Measurements from ENCODE around the gene PSMC3. TPM values are rescaled to one million over a fixed set of nuclear protein-coding genes. Genes with fewer than 3 reads are reported as not detected.

PSMC3 gene
- total and polyA plus RNA-seq, 9 of the 15 experiments (the other 6 are each of a cell fraction or from before 2014, with no cell fraction given), result 44.3 to 324 (median 240) TPM

DNA sequence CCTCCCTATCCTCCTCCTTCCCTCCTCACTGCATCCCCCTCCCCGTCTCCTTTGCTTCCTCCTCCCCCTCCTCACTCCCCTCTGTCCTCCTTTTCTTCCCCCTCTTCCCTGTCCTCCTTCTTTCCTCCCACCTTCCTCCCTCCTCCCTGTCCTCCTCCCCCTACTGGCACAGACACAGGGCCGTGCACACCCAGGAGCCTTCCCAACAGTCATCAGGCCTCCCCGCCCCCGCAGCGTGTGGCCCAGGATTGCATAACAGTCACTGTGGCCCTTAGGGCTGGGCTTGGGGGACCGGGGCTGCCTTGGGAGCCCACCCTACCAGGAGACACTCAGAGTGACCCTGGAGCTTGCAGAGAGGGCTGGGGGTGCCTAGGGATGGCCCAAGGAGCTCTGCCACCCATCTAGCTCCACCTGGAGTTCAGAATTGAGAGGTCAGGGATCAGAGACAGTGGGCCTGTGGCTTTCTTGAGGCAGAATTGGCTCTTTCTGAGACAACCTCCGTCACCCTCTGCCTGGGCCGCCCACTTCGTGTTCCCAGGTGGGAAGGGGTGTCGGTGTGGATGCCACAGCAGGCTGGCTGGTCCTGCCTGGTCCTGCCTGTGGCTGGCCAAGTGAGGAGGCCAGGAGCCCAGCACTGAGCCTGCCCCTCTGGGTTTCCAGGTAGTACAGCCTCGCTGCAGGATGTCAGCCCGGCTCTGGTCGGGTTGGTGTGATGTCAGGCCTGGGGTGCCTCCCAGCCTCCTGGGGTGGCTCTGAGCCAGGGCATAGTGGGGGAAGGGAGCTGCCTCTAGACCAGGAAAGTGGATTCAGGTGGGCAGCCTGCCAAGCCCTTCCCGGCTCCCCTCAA lies 49.5 kb downstream of the PSMC3 start (continued):
- TF ChIP-seq ZBTB49 (CRISPR knock-in tag; IDR thresholded peaks at IDR 0.05; ENCODE audit: borderline replicate concordance) (no peak), TARDBP (IDR thresholded peaks at IDR 0.05) (no peak), ZKSCAN1 (IDR thresholded peaks at IDR 0.05; ENCODE audit: low read depth, low read length) (no peak; the same call in 1 of the 2 replicates), SIRT6 (IDR thresholded peaks at IDR 0.05; ENCODE audit: low read depth, low read length) (no peak), NR0B1 (IDR thresholded peaks at IDR 0.05; ENCODE audit: partially characterized antibody) (no peak), ZNF133 (CRISPR knock-in tag; IDR thresholded peaks at IDR 0.05) (no peak), ZNF184 (CRISPR knock-in tag; IDR thresholded peaks at IDR 0.05) (no peak), E2F3 (CRISPR knock-in tag; IDR thresholded peaks at IDR 0.05) (no peak), ZKSCAN8 (CRISPR knock-in tag; IDR thresholded peaks at IDR 0.05) (no peak), ILK (tag; IDR thresholded peaks at IDR 0.05; ENCODE audit: borderline replicate concordance, low read depth) (no peak)
- TF ChIP-seq, protein P1, sequence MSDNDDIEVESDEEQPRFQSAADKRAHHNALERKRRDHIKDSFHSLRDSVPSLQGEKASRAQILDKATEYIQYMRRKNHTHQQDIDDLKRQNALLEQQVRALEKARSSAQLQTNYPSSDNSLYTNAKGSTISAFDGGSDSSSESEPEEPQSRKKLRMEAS (CRISPR knock-in tag; IDR thresholded peaks at IDR 0.05), result peak; percentile 55
- TF ChIP-seq, protein P2, sequence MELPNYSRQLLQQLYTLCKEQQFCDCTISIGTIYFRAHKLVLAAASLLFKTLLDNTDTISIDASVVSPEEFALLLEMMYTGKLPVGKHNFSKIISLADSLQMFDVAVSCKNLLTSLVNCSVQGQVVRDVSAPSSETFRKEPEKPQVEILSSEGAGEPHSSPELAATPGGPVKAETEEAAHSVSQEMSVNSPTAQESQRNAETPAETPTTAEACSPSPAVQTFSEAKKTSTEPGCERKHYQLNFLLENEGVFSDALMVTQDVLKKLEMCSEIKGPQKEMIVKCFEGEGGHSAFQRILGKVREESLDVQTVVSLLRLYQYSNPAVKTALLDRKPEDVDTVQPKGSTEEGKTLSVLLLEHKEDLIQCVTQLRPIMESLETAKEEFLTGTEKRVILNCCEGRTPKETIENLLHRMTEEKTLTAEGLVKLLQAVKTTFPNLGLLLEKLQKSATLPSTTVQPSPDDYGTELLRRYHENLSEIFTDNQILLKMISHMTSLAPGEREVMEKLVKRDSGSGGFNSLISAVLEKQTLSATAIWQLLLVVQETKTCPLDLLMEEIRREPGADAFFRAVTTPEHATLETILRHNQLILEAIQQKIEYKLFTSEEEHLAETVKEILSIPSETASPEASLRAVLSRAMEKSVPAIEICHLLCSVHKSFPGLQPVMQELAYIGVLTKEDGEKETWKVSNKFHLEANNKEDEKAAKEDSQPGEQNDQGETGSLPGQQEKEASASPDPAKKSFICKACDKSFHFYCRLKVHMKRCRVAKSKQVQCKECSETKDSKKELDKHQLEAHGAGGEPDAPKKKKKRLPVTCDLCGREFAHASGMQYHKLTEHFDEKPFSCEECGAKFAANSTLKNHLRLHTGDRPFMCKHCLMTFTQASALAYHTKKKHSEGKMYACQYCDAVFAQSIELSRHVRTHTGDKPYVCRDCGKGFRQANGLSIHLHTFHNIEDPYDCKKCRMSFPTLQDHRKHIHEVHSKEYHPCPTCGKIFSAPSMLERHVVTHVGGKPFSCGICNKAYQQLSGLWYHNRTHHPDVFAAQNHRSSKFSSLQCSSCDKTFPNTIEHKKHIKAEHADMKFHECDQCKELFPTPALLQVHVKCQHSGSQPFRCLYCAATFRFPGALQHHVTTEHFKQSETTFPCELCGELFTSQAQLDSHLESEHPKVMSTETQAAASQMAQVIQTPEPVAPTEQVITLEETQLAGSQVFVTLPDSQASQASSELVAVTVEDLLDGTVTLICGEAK (IDR thresholded peaks at IDR 0.05), result no peak
- TF ChIP-seq, protein P2 (CRISPR knock-in tag; IDR thresholded peaks at IDR 0.05), result no peak
- TF ChIP-seq, protein P3, sequence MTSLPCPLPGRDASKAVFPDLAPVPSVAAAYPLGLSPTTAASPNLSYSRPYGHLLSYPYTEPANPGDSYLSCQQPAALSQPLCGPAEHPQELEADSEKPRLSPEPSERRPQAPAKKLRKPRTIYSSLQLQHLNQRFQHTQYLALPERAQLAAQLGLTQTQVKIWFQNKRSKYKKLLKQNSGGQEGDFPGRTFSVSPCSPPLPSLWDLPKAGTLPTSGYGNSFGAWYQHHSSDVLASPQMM (CRISPR knock-in tag; IDR thresholded peaks at IDR 0.05), result no peak
